Spleen (tissue), 11 donors: ENCODE measurements around the gene SH3RF3. TPM values are rescaled to one million over a fixed set of nuclear protein-coding genes. Genes with fewer than 3 reads are reported as not detected.

Source experiments
- DNase-seq: peaks from one replicate; pipeline ENCODE4 v3.0.0-alpha.2; 2020
- H3K27ac ChIP-seq, 8 donors: fragments of 200-600 bp; sonication (generic) in 7 of 8; 1 replicate in 4 of 8; 2 replicates in 4 of 8; pipeline versions ENCODE4 v1.5.0 to v1.8.0; 2016 to 2021; ENCODE audit warnings: inconsistent platforms in 4 of 8, mild to moderate bottlenecking in 4 of 8, moderate library complexity in 1 of 8
- H3K27me3 ChIP-seq, 7 donors: fragments of 200-600 bp; sonication (generic) in 6 of 7; replicated peaks in 1 of 7; 1 replicate in 4 of 7; 2 replicates in 3 of 7; pipeline versions ENCODE4 v1.5.0 to v1.8.0; 2016 to 2021; ENCODE audit warnings: inconsistent platforms in 3 of 7, mild to moderate bottlenecking in 1 of 7
- H3K36me3 ChIP-seq, 6 donors: fragments of 200-600 bp; sonication (generic) in 5 of 6; 1 replicate in 4 of 6; 2 replicates in 2 of 6; pipeline versions ENCODE4 v1.5.0 to v1.8.0; 2016 to 2021; ENCODE audit warnings: inconsistent platforms in 2 of 6
- H3K4me1 ChIP-seq, 6 donors: fragments of 200-600 bp; sonication (generic) in 5 of 6; 1 replicate in 3 of 6; 2 replicates in 3 of 6; pipeline versions ENCODE4 v1.5.0 to v1.8.0; 2016 to 2021; ENCODE audit warnings: inconsistent platforms in 3 of 6
- H3K4me3 ChIP-seq, 8 donors: fragments of 200-600 bp; sonication (generic) in 7 of 8; 1 replicate in 4 of 8; 2 replicates in 4 of 8; pipeline versions ENCODE4 v1.5.0 to v1.8.0; 2016 to 2021; ENCODE audit warnings: inconsistent platforms in 4 of 8, mild to moderate bottlenecking in 4 of 8, moderate library complexity in 2 of 8
- H3K9me3 ChIP-seq, 8 donors: fragments of 200-600 bp; sonication (generic) in 7 of 8; 1 replicate in 4 of 8; 2 replicates in 4 of 8; pipeline versions ENCODE4 v1.5.0 to v1.8.0; 2016 to 2021; ENCODE audit warnings: inconsistent platforms in 4 of 8
- POLR2A ChIP-seq, 3 donors: fragments of 450-650 bp; IDR thresholded peaks; one replicate each; pipeline ENCODE4 v1.5.1; 2017; ENCODE audit warnings: antibody characterized with exemption in 3 of 3, mild to moderate bottlenecking in 1 of 3
- POLR2AphosphoS5 ChIP-seq, 3 donors: sonication (generic); formaldehyde crosslinking; IDR thresholded peaks; one replicate each; pipeline ENCODE4 v1.5.1; 2017; ENCODE audit warnings: antibody characterized with exemption in 3 of 3
- WGBS, 5 donors: extraction: QIAGEN DNeasy Blood & Tissue Kit in 3 of 5; methylation state at CpG; one replicate each; pipeline versions ENCODE4 v1.1.5 to v1.1.7; 2013 to 2018; 5-methylcytosine and 5-hydroxymethylcytosine counted together
- intact Hi-C: fragments of 100-400 bp; cut with DNase I; formaldehyde crosslinking; loops from one replicate; pipeline ENCODE4 v1.15.0; 2023; ENCODE audit warnings: low total_unique reads
- polyA plus RNA-seq, 3 donors: library from polyadenylated mRNA; stranded (reverse); fragments of 200-250 nt; gene quantifications; one replicate each; pipeline ENCODE4 v1.2.1, GENCODE V29; 2013
- total RNA-seq, 7 donors: library from RNA; depleted of rRNA in 3 of 7; stranded (reverse); fragments of >200 nt in 3 of 7; fragmentation: NEBNext Ultra II Directional in 4 of 7; extraction: Animal tissue kit (Norgen Biotek cat#: 25700) in 4 of 7; gene quantifications; one replicate each; pipeline versions ENCODE4 v1.1.0 to v1.2.1, GENCODE V29; 2016 to 2021
- TF ChIP-seq, protein P1 (sequence below), 11 experiments: fragments of 200-600 bp in 7 of 11; fragments of 450-650 bp in 4 of 11; sonication (generic) in 4 of 11; IDR thresholded peaks in 8 of 11; conservative IDR thresholded peaks in 3 of 11; 1 replicate in 7 of 11; 2 replicates in 4 of 11; pipeline versions ENCODE4 v1.4.0 to v1.8.0; 2016 to 2021; ENCODE audit warnings: antibody characterized with exemption in 11 of 11, inconsistent platforms in 4 of 11, mild to moderate bottlenecking in 1 of 11
- donor health status: healthy with polysubstance abuse.
- donor health status: DM: no; HTN: no; CAD: no; lungs with moderate emphysema.
- donor health status: DM: no; HTN: no; CAD: no.
- donor health status: Bipolar disorder and iron deficiency.
- donor health status: healthy.
- donor health status: DM: no; HTN: no; CAD: no.
- donor health status: DM: yes; HTN: yes; CAD: no.

The SH3RF3 gene
- total and polyA plus RNA-seq, 10 donors: 1.3 to 7.6 (median 4.7) TPM

DNA sequence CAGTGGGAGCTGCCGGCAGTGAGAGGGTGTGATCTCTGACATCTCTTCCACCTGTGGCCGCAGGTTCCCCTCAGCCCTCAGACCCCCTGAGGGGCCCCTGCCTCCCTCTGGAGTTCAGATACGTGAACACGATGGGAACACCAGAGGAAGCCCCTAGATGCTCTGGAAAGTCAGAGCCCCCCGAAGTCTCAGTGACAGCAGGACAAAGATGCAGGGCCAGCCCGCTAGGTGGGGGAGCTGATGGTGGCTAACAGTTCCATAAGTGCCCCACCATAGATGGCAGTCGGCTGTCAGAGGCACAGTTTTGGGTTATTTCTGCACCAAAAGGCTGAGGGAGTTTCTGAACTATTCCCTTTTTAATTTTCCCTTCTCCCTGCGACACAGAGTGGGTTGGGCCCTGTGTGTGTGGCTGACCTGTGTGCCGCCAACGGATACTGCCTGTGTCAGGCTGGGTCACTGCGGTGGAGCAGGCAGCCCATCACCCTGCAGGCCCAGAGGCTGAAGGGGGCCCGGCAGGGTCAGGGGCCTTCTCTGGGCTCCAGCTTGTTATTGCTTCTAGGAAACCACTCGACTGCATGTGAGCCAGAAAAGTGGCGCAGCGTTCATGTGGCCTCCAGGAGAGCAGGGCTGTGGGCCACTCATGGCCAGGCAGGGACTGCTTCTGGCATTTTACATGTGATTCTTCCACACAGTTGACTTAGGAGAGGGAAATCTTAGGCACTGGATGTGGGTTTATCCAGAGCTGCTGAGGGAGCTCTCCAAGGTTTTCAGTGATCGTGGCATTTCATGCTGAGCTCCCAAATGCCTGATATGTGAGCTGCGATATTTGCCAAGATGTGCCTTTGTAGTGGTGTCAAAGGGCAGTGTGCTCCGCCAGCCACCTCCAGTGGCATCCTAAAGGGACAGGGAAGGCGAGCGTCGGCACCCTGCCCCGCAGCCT is 225.1 kb downstream of the SH3RF3 start:
- Histone ChIP-seq H3K27me3 (no peaks in the 10 kb centered on the region), H3K27ac (no peak overlapping the region), H3K4me3 (no peak overlapping the region), H3K4me1 (peaks cover 14 to 39% (median 34%) of the 10 kb centered on the region in 6 donors), H3K36me3 (no peaks in the 10 kb centered on the region), H3K9me3 (peaks cover 0 to 16% (median 10%) of the 10 kb centered on the region in 8 donors)
- TF ChIP-seq POLR2AphosphoS5 (IDR thresholded peaks at IDR 0.05) (no peak), POLR2A (IDR thresholded peaks at IDR 0.05) (no peak)
- TF ChIP-seq, protein P1, sequence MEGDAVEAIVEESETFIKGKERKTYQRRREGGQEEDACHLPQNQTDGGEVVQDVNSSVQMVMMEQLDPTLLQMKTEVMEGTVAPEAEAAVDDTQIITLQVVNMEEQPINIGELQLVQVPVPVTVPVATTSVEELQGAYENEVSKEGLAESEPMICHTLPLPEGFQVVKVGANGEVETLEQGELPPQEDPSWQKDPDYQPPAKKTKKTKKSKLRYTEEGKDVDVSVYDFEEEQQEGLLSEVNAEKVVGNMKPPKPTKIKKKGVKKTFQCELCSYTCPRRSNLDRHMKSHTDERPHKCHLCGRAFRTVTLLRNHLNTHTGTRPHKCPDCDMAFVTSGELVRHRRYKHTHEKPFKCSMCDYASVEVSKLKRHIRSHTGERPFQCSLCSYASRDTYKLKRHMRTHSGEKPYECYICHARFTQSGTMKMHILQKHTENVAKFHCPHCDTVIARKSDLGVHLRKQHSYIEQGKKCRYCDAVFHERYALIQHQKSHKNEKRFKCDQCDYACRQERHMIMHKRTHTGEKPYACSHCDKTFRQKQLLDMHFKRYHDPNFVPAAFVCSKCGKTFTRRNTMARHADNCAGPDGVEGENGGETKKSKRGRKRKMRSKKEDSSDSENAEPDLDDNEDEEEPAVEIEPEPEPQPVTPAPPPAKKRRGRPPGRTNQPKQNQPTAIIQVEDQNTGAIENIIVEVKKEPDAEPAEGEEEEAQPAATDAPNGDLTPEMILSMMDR (IDR thresholded peaks at IDR 0.05 in 8 of 11, conservative IDR thresholded peaks at IDR 0.05 in 3 of 11): no peak
- WGBS, 5 donors: 93 to 96% (median 94%) methylated on average over 20 to 22 of the region's 22 CpGs
- intact Hi-C loops: no loop called here
- no peak for DNase-seq

DNA sequence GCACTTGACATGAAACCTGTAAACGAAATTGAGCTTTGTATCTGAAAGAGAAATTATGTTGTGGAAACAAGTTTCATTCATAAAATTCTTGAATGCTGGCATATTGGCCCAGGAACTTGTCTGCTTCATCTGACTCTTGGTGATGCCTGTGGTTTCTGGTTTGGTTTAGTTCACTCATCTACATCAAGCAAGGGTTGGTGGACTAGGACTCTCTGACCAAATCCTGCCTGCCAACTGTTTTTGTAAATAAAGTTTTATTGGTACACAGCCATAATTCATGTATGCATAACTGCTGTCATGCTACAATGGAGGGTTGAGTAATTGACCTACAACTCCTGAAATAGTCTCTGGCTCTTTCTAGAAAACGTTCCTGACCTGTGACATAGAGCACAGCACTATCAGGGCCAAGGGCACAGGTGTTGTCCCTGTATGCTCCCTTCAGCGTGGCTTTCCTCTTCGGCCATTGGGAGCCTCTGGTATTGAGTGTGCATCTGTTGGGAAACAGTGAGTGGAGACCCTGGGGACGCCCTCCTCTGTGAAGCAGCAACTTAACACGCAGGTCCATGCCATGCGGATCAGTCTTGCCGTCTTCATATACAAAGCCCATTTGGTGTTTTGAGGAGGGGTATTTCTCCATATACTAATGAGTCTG is 226.3 kb downstream of the SH3RF3 start:
- Histone ChIP-seq H3K4me3 (no peak overlapping the region), H3K4me1 (peaks cover 6 to 27% (median 23%) of the 10 kb centered on the region in 6 donors), H3K27me3 (no peaks in the 10 kb centered on the region), H3K9me3 (peaks cover 0 to 25% (median 14%) of the 10 kb centered on the region in 8 donors), H3K27ac (no peak overlapping the region), H3K36me3 (no peaks in the 10 kb centered on the region)
- no peak for DNase-seq
- intact Hi-C loops: no loop called here
- TF ChIP-seq POLR2A (IDR thresholded peaks at IDR 0.05) (no peak), POLR2AphosphoS5 (IDR thresholded peaks at IDR 0.05) (no peak)
- TF ChIP-seq, protein P1 (IDR thresholded peaks at IDR 0.05 in 8 of 11, conservative IDR thresholded peaks at IDR 0.05 in 3 of 11): no peak
- 86 to 91% (median 88%) methylated on average over 8 of the region's 8 CpGs for WGBS, 5 donors

DNA sequence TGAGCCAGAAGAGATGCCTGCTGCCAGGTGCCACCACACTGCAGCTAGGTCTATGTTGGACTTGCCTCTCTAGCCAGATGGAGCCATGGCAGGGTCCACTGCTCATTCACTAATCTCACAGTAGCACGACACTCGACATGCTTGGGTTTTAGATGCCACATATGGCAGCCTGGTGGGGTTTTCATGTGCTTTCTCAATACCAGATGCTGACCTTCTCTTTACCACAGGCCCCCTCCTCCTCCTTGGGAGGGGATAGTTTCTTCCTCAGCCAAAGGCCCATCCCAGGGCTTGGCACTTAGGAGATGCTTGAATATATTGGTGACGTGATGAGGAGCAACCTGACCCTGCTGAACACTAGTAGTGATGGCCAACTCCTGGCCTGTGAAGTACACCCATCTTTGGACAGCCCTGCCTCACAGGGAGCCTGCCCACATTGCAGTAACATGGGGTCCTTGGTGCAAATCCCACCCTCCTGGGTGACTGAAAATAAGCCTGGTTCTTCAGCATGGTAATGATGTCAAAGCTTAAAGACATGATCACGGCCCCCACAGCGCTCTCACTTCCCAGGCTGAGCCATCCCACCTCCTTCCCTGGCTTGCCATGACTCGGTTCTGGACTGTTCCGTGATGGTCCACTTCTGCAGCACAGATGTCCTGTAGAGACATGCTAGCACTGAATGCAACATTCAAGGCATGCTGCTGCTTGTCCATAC is 227.5 kb downstream of the SH3RF3 start:
- WGBS, 5 donors: 91 to 97% (median 96%) methylated on average over 7 of the region's 7 CpGs
- H3K9me3 ChIP-seq: peaks cover 0 to 36% (median 23%) of the 10 kb centered on the region in 8 donors
- TF ChIP-seq POLR2AphosphoS5 (IDR thresholded peaks at IDR 0.05) (no peak), POLR2A (IDR thresholded peaks at IDR 0.05) (no peak)
- TF ChIP-seq, protein P1 (IDR thresholded peaks at IDR 0.05 in 8 of 11, conservative IDR thresholded peaks at IDR 0.05 in 3 of 11): no peak
- H3K4me3 ChIP-seq: no peak overlapping the region
- DNase-seq: no peak
- H3K36me3 ChIP-seq: no peaks in the 10 kb centered on the region
- H3K27me3 ChIP-seq: no peaks in the 10 kb centered on the region
- peaks cover under 1 to 15% (median 13%) of the 10 kb centered on the region in 6 donors for H3K4me1 ChIP-seq
- no peak overlapping the region for H3K27ac ChIP-seq
- intact Hi-C loops: no loop called here
